Activated CD4-positive, alpha-beta T cell treated with anti-CD3 and anti-CD28 coated beads for 36 hours (primary cell): ENCODE data around the gene PPIH. TPM values are rescaled to one million over a fixed set of nuclear protein-coding genes. Genes with fewer than 3 reads are reported as not detected.

ENCODE experiments used
- total RNA-seq, 2 experiments: library from RNA; stranded (reverse); gene quantifications; one replicate each; pipeline ENCODE4 v1.2.3, GENCODE V29; 2021

Gene PPIH
- total RNA-seq, 2 experiments from 2014 or later, result 111 to 114 TPM

Other genes starting within 250 kb of the PPIH start
- 1 to 10 TPM in 1 of 2 experiments, under 1 TPM in 1; 0.64 to 1.6 TPM for gene ZMYND12, start 202.4 kb upstream of the PPIH start, total RNA-seq
- 10 to 100 TPM; 47.3 to 47.6 TPM for gene PPCS, start 201.9 kb upstream of the PPIH start, total RNA-seq
- 1 to 10 TPM; 1.3 to 2.3 TPM for gene CCDC30, start 195.1 kb upstream of the PPIH start, total RNA-seq
- gene YBX1, start 24.0 kb downstream of the PPIH start, total RNA-seq, result 1,000 to 10,000 TPM; 1,224 to 1,435 TPM
- gene CLDN19, start 81.8 kb downstream of the PPIH start, total RNA-seq, result not detected
- gene P3H1, start 108.6 kb downstream of the PPIH start, total RNA-seq, result 10 to 100 TPM; 24.3 to 28.8 TPM
- 1 to 10 TPM; 4.0 to 8.0 TPM for gene C1orf50, start 108.8 kb downstream of the PPIH start, total RNA-seq
- gene TMEM269, start 126.6 kb downstream of the PPIH start, total RNA-seq, result under 1 TPM; 0.19 to 0.48 TPM
- 1 to 10 TPM; 4.5 to 6.4 TPM for gene ERMAP, start 158.7 kb downstream of the PPIH start, total RNA-seq
- gene SVBP, start 159.0 kb downstream of the PPIH start, total RNA-seq, result 10 to 100 TPM; 14.5 to 14.6 TPM
- 10 to 100 TPM; 10.5 to 11.7 TPM for gene ZNF691, start 188.2 kb downstream of the PPIH start, total RNA-seq